NCI-H526 treated with DMSO at 0.1 percent for 48 hours (cell line): ENCODE data around the gene TBC1D4.
"Not testable (repeated sequence)": the region's sequence is repeated elsewhere in the genome, so short reads cannot be mapped to it uniquely, and the experiment has no call there.

Experiments used
- DNase-seq: peaks from one replicate; lab custom pipeline; 2025; lab: John Stamatoyannopoulos, UW

The TBC1D4 gene

GRCh38 chr13:75325711-75326110 is 156.3 kb downstream of the TBC1D4 start:
- no peak for DNase-seq

DNA sequence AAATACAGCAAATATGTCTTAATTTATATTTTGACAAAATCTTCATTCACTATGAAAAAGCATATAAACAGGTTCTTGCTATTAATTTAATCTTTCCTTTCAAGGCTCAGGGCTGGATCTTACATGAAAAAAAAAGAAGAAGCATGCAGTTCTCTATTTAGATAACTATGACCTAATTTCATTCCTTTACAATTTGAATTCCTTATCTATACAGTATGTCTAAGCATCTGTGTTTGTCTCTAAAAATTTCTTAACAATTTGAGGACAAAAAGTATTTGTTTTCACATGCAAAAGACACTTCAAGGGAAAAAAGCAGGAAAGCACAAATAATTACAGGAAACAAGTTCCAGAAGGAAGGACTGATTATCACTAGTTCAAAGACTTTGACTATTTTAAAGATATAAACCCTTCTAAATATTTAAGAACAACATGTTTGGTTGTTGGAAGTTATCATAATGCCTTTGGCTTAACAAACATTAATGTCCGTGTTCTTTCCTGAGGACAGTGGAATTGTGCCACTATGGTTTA is 157.5 kb downstream of the TBC1D4 start:
- DNase-seq = no peak

DNA sequence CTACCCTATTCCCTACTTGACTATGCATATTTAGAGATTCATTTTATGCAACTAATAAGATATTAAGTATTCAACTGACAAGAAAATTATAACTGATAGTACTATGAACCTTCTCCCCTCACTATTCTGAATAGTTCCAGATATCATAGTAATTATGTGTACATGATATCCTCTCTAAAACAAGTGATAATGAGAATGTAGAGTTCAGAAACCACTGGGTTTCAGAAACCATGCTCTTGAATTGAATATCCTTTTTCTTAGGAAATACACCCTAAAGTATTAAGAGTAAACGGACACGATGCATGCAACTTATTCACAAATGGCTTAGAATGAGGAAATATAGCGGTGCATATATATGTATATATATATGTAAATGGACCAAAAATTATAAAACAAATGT is 160.9 kb downstream of the TBC1D4 start:
- DNase-seq = no peak

GRCh38 chr13:75319254-75319653 is 162.7 kb downstream of the TBC1D4 start:
- DNase-seq = no peak

DNA sequence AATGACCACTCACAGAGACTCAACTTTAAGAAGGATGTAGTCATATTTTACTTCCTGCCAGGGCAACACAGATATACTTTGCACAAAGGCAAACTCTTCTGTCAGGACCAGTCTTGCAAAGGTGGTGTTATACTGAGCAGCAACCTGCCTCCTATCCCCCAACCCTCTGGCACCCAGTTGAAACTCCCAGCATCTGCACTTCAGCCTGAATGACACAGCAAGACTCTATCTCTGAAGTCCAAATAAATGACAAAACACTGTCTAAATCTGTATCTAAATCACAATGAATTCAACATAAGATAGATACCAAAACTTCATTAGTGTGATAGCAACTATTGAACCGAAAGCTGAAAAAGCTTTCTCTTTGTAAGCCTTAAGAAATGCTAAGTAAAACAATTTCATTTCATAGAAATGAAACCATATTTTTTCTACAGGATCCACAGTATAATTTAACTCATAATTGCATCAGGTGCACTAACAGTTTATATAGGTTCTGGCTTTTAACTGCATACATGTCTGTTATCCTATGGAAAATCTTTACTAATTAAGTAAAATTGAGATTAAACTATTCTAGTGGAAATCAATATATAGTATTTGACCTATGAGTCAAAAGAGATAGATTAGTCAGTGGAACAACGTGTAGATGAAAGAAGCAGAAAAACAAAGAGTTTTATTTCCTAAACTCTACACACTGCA is 163.7 kb downstream of the TBC1D4 start:
- no peak for DNase-seq

GRCh38 chr13:75316427-75316826 is 165.5 kb downstream of the TBC1D4 start:
- DNase-seq = no peak

DNA sequence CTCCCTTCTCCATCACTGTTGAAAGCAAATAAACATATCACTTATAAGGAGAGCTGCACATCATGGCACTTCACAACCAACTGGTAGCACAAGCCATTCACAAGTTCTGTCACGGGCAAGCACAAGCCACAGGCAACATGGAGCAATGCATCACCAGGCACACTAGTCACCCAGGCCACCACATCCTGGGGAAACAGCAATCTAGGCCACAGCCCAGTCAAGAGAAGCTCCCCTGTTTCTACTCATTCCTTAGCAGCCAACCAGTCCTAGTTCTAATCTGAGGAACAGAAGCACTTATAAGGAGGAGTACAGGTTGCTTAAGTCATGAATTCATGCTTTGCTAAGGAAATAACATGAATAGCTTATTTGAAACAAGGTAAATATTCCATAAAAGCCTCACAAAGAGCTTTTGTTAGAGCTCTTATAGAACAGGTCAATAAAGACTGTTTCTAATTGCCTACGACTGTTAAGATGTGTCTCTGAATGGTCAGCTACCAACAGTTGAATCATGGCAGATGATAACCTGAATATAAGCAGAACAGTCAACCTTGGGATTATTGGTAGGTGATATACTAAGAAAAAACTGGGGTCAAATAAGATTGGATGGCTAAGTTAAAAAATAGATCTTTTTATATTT is 169.0 kb downstream of the TBC1D4 start:
- DNase-seq = no peak

GRCh38 chr13:75309981-75310580 is 171.9 kb downstream of the TBC1D4 start:
- DNase-seq = no peak

DNA sequence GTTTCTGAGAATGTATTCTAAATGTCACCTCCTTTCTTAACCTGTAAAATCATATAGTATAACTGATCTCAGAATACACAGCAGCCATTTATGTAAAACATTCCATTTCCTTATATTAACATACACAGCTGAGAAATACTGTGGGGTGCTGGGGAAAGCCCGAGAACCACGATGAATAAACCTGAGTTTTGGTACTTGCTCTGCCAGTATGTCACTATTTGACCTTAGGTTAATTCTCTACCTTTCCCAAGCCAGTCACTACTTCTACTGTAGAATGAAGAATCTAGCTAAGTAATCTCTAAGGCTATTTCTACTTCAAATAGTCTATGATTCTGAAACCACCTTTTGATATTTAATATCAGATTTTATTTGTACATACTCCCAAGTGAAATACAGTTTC is 173.7 kb downstream of the TBC1D4 start:
- peak; percentile 19 for DNase-seq

DNA sequence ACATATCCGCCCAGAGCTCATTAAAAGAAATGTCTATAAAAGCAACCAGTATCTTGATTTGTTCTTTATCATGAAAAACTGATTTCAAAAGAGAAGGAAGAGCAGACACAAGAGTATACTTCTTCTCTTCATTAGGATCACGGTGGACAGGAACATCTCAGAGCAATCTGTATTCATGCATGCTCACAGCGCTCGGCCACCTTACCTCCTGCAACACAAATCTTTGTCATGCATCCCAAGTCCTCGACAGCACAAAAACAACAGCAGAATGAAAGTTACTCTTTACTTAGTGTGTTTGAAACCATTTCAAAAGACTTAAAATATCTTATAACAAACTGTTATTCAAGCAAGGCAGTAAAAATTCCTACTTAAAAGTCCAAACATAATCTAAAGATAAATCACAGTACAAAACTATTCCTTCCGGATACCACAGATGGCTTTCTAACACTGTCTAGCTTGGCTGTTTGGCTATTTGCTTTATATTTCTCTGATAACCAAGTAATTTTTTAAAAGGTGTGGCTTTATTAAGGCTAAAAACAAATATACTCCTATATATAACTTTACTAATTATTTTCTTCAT is 174.5 kb downstream of the TBC1D4 start:
- no peak for DNase-seq

DNA sequence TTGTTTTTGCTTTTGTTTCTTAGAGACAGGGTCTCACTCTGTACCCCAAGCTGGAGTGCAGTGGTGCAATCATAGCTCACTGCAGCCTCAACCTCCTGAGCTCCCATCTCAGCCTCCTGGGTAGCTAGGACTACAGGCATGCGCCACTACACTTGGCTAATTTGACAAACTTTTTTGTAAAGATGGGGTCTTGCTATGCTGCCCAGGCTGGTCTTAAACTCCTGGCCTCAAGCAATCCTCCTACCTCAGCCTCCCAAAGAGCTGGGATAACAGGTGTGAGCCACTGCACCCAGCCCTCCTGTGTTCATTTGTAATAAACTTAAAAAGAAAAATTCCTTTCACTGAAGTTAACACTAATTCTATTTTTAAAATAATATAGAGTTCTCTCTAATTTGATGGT is 175.0 kb downstream of the TBC1D4 start:
- DNase-seq = not testable (repeated sequence)

GRCh38 chr13:75305059-75305458 is 176.9 kb downstream of the TBC1D4 start:
- DNase-seq = no peak

- no peak for DNase-seq
Measured at GRCh38 chr13:75303263-75303662, 178.7 kb downstream of the TBC1D4 start.

DNA sequence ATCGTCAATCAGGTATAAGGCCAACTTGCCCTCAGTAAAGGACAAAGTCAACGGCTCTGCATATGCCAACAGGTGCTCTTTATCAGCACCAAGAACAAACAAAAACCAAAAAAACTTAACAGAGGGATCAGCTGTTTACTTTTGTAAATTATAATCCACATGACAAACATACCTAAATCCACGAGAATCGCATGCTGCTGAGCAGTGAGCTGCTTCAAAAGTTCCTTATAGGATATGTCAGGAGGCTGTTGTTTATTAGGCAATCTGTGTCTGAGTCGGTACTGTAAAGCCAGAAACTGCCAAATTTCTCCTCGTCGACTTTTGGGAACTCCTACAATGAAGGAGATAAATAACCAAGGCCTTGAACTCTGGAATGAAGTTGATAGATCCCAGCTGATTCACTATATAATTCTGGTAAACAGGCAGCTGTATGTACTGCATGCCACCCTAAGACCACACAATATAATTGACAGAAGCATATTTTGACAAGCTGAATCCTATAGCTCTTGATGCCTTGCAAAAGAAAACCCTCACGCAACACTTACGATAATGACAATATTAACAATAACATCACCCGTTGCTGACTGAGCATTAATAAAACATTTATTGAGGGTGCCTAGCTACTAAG is 179.8 kb downstream of the TBC1D4 start:
- DNase-seq = no peak

- DNase-seq = no peak
Measured at GRCh38 chr13:75299913-75300862, 181.8 kb downstream of the TBC1D4 start.

GRCh38 chr13:75299246-75299645 is 182.7 kb downstream of the TBC1D4 start:
- DNase-seq = no peak

GRCh38 chr13:75296641-75297040 is 185.3 kb downstream of the TBC1D4 start:
- DNase-seq = no peak

DNA sequence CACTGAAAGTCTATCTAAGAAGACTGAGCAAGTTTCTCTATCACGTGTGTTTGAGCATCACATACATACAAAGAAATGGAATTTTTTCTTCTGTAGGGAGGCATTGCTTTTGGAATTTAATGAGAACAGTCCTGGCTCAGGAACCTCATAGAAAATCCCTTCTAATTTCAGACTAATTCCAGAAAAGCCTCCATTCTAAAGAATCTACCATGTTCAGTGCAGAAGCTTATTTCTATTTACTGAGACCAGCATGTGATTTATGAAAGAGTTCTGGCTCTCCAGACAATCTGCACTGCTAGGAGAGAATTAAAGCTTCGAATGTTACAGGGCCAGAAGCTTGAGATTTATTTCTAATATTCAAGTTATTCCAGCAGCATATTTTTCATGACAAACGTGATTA is 186.8 kb downstream of the TBC1D4 start:
- DNase-seq = no peak

- no peak for DNase-seq
Measured at GRCh38 chr13:75294110-75294509, 187.9 kb downstream of the TBC1D4 start.

DNA sequence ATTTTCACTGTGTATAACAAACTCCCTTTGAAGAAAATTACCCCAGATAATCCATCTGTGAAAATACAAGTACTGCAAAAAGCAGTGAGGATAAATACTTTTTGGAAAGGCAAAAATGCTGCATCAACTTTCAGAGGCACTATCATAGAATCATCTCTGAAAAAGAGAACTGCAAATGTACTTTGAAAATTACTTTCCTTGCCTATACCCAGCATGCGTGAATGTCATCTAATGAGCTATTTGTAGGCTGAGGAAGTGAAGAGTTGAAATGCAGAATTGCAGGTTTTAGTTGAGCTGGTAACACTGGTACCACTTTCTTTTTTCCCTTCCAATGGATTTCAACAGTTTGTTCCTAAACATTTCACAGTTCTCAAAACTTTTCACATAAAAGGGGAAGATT is 196.7 kb downstream of the TBC1D4 start:
- DNase-seq = no peak

GRCh38 chr13:75279834-75280369 is 202.1 kb downstream of the TBC1D4 start:
- DNase-seq = peak; percentile 41
